ENCODE data around the gene SPG11.

DNA sequence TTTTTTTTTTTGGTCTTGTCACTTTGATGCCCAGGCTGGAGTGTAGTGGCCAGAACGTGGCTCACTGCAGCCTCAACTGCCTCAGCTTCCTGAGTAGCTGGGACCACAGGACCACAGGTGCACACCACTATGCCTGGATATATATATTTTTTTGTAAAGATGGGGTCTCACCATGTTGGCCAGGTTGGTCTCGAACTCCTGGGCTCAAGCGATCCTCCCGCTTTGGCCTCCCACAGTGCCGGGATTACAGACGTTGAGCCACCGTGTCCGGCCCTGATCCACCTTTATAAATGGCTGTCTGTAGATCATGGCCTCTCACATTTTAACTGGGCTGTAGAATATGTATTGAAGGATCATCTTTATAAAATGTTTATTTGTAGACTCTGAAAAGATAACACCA is 128.4 kb downstream of the SPG11 start:
- no peak for TF ChIP-seq POLR2AphosphoS5 (IDR thresholded peaks at IDR 0.05; ENCODE audit: borderline replicate concordance, low read depth, low read length)
- TF ChIP-seq EZH2 (IDR thresholded peaks at IDR 0.05): no peak
- no peak for TF ChIP-seq FOXP2 (optimal IDR thresholded peaks at IDR 0.05; ENCODE audit: control extremely low read depth, extremely low read length, insufficient read depth)

All from SK-N-MC (cell line).